Fibroblast of lung (primary cell): ENCODE data around the gene ZNF653.

Source experiments
- CTCF ChIP-seq, 2 donors: IDR thresholded peaks in 1 of 2; conservative IDR thresholded peaks in 1 of 2; 1 replicate in 1 of 2; 2 replicates in 1 of 2; pipeline ENCODE4 v1.5.1; 2011 to 2012; ENCODE audit warnings: low read length in 2 of 2, control low read depth in 1 of 2, inconsistent platforms in 1 of 2, low read depth in 1 of 2, mild to moderate bottlenecking in 1 of 2
- EZH2 ChIP-seq: IDR thresholded peaks from 2 replicates; pipeline ENCODE4 v1.5.1; 2012; ENCODE audit warnings: low read length, control low read depth, mild to moderate bottlenecking; ENCODE audit errors: missing control alignments

- TF ChIP-seq CTCF (conservative IDR thresholded peaks at IDR 0.05 in 1 of 2, IDR thresholded peaks at IDR 0.05 in 1 of 2; ENCODE audit: low read depth in 1 of 2, low read length in 2 of 2): no peak
- TF ChIP-seq EZH2: no peak
Observed at GRCh38 chr19:11456659-11457058, 49.0 kb downstream of the ZNF653 start.
